H1 (cell line): Measurements from ENCODE around the gene NOX5. TPM values are rescaled to one million over a fixed set of nuclear protein-coding genes. Genes with fewer than 3 reads are reported as not detected.

Experiments
- CTCF ChIA-PET: fragments of 300-600 bp; sonication (Branson Sonifier 250); formaldehyde crosslinking; loops from one replicate; lab custom pipeline; 2021; ENCODE audit not compliant: partially characterized antibody; lab: Charles Lee
- POLR2A ChIA-PET: fragments of 300-600 bp; sonication (Branson Sonifier 250); formaldehyde crosslinking; loops from one replicate; lab custom pipeline; 2021; ENCODE audit warnings: inconsistent platforms; ENCODE audit not compliant: partially characterized antibody; lab: Charles Lee
- DNase-seq, 2 experiments: peaks; one replicate each; pipeline versions ENCODE4 v3.0.0 to v3.0.0-alpha.2; 2010 to 2022; ENCODE audit warnings: low spot score in 2 of 2, low read depth in 1 of 2, mixed read lengths in 1 of 2
- FAIRE-seq: peaks from 2 replicates; lab custom pipeline; 2011; peaks lifted over from hg19 to GRCh38; lab: Jason Lieb, UNC
- H2AFZ ChIP-seq: 2 replicates; pipeline ENCODE4 v1.8.1; 2012; ENCODE audit warnings: low read length, inconsistent platforms
- H2AK5ac ChIP-seq: 2 replicates; pipeline ENCODE4 v1.6.1; 2013; ENCODE audit warnings: low read depth, low read length
- H2BK120ac ChIP-seq: replicated peaks from 2 replicates; pipeline ENCODE3; 2013; ENCODE audit warnings: low read depth, low read length, inconsistent platforms
- H2BK12ac ChIP-seq: 2 replicates; pipeline ENCODE4 v1.6.1; 2013; ENCODE audit warnings: low read depth, low read length
- H2BK15ac ChIP-seq: 2 replicates; pipeline ENCODE4 v1.6.1; 2013; ENCODE audit warnings: low read length
- H2BK20ac ChIP-seq: 2 replicates; pipeline ENCODE4 v1.6.1; 2013; ENCODE audit warnings: low read length
- H2BK5ac ChIP-seq: 2 replicates; pipeline ENCODE4 v1.6.1; 2013; ENCODE audit warnings: low read depth, low read length
- H3K14ac ChIP-seq: 2 replicates; pipeline ENCODE4 v1.6.1; 2013; ENCODE audit warnings: inconsistent platforms; ENCODE audit not compliant: insufficient read length
- H3K18ac ChIP-seq: 2 replicates; pipeline ENCODE4 v1.6.1; 2013; ENCODE audit warnings: low read length; ENCODE audit errors: extremely low read depth
- H3K23ac ChIP-seq: 2 replicates; pipeline ENCODE4 v1.6.1; 2013; ENCODE audit warnings: inconsistent platforms; ENCODE audit not compliant: insufficient read length
- H3K23me2 ChIP-seq: 2 replicates; pipeline ENCODE4 v1.6.1; 2013; ENCODE audit warnings: low read depth, low read length
- H3K27ac ChIP-seq: 2 replicates; pipeline ENCODE4 v1.6.1; 2011; ENCODE audit warnings: low read depth, low read length, inconsistent platforms
- H3K27me3 ChIP-seq, 4 experiments: replicated peaks in 1 of 4; 1 replicate in 1 of 4; 2 replicates in 3 of 4; pipeline versions ENCODE4 v1.6.1 to v1.8.1; 2011 to 2013; ENCODE audit warnings: low read length in 3 of 4, mild to moderate bottlenecking in 3 of 4, inconsistent platforms in 2 of 4, mixed read lengths in 2 of 4, moderate library complexity in 1 of 4; ENCODE audit not compliant: control insufficient read depth in 3 of 4, insufficient read depth in 3 of 4; ENCODE audit errors: extremely low read depth in 1 of 4
- H3K36me3 ChIP-seq, 4 experiments: 2 replicates each; pipeline versions ENCODE4 v1.6.1 to v1.8.1; 2011 to 2013; ENCODE audit warnings: mild to moderate bottlenecking in 4 of 4, low read length in 3 of 4, moderate library complexity in 2 of 4, control low read depth in 1 of 4, inconsistent platforms in 1 of 4; ENCODE audit not compliant: insufficient read depth in 4 of 4, control insufficient read depth in 2 of 4
- H3K4ac ChIP-seq: replicated peaks from 2 replicates; pipeline ENCODE3; 2013; ENCODE audit warnings: low read length, low read depth, mixed read lengths, inconsistent platforms; ENCODE audit not compliant: insufficient read length
- H3K4me1 ChIP-seq, 4 experiments: replicated peaks in 1 of 4; 1 replicate in 1 of 4; 2 replicates in 3 of 4; pipeline versions ENCODE4 v1.6.1 to v1.8.1; 2011 to 2013; ENCODE audit warnings: low read length in 3 of 4, inconsistent platforms in 2 of 4, mixed read lengths in 1 of 4; ENCODE audit not compliant: insufficient read depth in 4 of 4, control insufficient read depth in 3 of 4
- H3K4me2 ChIP-seq, 2 experiments: 2 replicates each; pipeline versions ENCODE4 v1.6.1 to v1.8.1; 2011 to 2013; ENCODE audit warnings: low read depth in 2 of 2, low read length in 2 of 2, control low read depth in 1 of 2, inconsistent platforms in 1 of 2, mild to moderate bottlenecking in 1 of 2; ENCODE audit not compliant: insufficient read depth in 1 of 2
- H3K4me3 ChIP-seq, 4 experiments: fragments of 200-600, 300-600 bp in 1 of 4; sonication (generic), shearing (Covaris generic), sonication (Bioruptor Twin) in 1 of 4; 2 replicates each; pipeline versions ENCODE4 v1.5.1 to v1.8.1; 2011 to 2016; ENCODE audit warnings: low read length in 4 of 4, low read depth in 3 of 4, control low read depth in 2 of 4, inconsistent platforms in 2 of 4, mild to moderate bottlenecking in 2 of 4, mixed read lengths in 1 of 4, moderate library complexity in 1 of 4; ENCODE audit not compliant: insufficient read depth in 2 of 4; ENCODE audit errors: extremely low read depth in 1 of 4
- H3K56ac ChIP-seq: replicated peaks from 2 replicates; pipeline ENCODE3; 2013; ENCODE audit warnings: low read depth, mild to moderate bottlenecking, mixed read lengths, low read length, inconsistent platforms; ENCODE audit not compliant: insufficient read length
- H3K79me1 ChIP-seq: 2 replicates; pipeline ENCODE4 v1.6.1; 2013; ENCODE audit warnings: low read depth, low read length, control low read depth
- H3K79me2 ChIP-seq, 2 experiments: 2 replicates each; pipeline versions ENCODE4 v1.6.1 to v1.8.1; 2012 to 2013; ENCODE audit warnings: low read length in 2 of 2, mild to moderate bottlenecking in 2 of 2, inconsistent platforms in 1 of 2; ENCODE audit not compliant: insufficient read depth in 2 of 2, control insufficient read depth in 1 of 2
- H3K9ac ChIP-seq, 4 experiments: replicated peaks in 1 of 4; 1 replicate in 1 of 4; 2 replicates in 3 of 4; pipeline versions ENCODE4 v1.6.1 to v1.8.1; 2011 to 2013; ENCODE audit warnings: low read depth in 3 of 4, low read length in 3 of 4, control low read depth in 2 of 4, mild to moderate bottlenecking in 2 of 4, moderate library complexity in 2 of 4, inconsistent platforms in 1 of 4; ENCODE audit errors: extremely low read depth in 1 of 4
- H3K9me3 ChIP-seq, 2 experiments: 2 replicates each; pipeline versions ENCODE4 v1.6.1 to v1.8.1; 2012 to 2013; ENCODE audit warnings: mild to moderate bottlenecking in 2 of 2, moderate library complexity in 2 of 2, control low read depth in 1 of 2, inconsistent platforms in 1 of 2, low read depth in 1 of 2, low read length in 1 of 2, mixed read lengths in 1 of 2; ENCODE audit not compliant: insufficient read depth in 2 of 2
- H4K20me1 ChIP-seq, 2 experiments: replicated peaks in 1 of 2; 2 replicates each; pipeline versions ENCODE3 to v1.8.1; 2011 to 2013; ENCODE audit warnings: inconsistent platforms in 2 of 2, low read length in 2 of 2, mild to moderate bottlenecking in 1 of 2; ENCODE audit not compliant: insufficient read depth in 2 of 2, control insufficient read depth in 1 of 2
- H4K5ac ChIP-seq: 2 replicates; pipeline ENCODE4 v1.6.1; 2013; ENCODE audit warnings: low read length, low read depth, mixed read lengths, inconsistent platforms; ENCODE audit not compliant: insufficient read length
- H4K8ac ChIP-seq: 2 replicates; pipeline ENCODE4 v1.8.0; 2013; ENCODE audit warnings: mild to moderate bottlenecking, moderate library complexity, low read length, inconsistent platforms; ENCODE audit not compliant: insufficient read depth; ENCODE audit errors: extremely low read depth
- H4K91ac ChIP-seq: replicated peaks from 2 replicates; pipeline ENCODE3; 2013; ENCODE audit warnings: low read length, mixed read lengths, inconsistent platforms; ENCODE audit not compliant: insufficient read length
- CBX8 ChIP-seq: fragments of 300-800, 300-1000 bp; sonication (generic); IDR thresholded peaks from 2 replicates; pipeline ENCODE4 v1.7.1; 2016; ENCODE audit warnings: low read depth, low read length, borderline replicate concordance
- CHD2 ChIP-seq: IDR thresholded peaks from 2 replicates; pipeline ENCODE4 v1.6.1; 2012; ENCODE audit warnings: low read length, improper control_type of control experiment
- CTCF ChIP-seq, 3 experiments: IDR thresholded peaks; 1 replicate in 2 of 3; 2 replicates in 1 of 3; pipeline versions ENCODE4 v1.5.1 to v1.6.1; 2011; ENCODE audit warnings: low read length in 3 of 3, mild to moderate bottlenecking in 3 of 3, inconsistent platforms in 2 of 3, low read depth in 1 of 3, moderate library complexity in 1 of 3; ENCODE audit not compliant: insufficient read depth in 1 of 3; ENCODE audit errors: control extremely low read depth in 1 of 3
- KDM5A ChIP-seq: fragments of 200-600 bp; IDR thresholded peaks from 2 replicates; pipeline ENCODE4 v1.7.1; 2012; ENCODE audit warnings: mild to moderate bottlenecking, low read length, inconsistent platforms, mixed read lengths
- NANOG ChIP-seq: IDR thresholded peaks from 2 replicates; pipeline ENCODE4 v1.6.1; 2011; ENCODE audit warnings: low read length, low read depth, mild to moderate bottlenecking, inconsistent platforms; ENCODE audit not compliant: insufficient read depth, poor library complexity, severe bottlenecking
- NRF1 ChIP-seq: IDR thresholded peaks from 2 replicates; pipeline ENCODE4 v1.6.1; 2011; ENCODE audit warnings: mild to moderate bottlenecking, low read depth, low read length, improper control_type of control experiment
- RNF2 ChIP-seq: fragments of 200-900, 300-1000 bp; sonication (generic); IDR thresholded peaks from 2 replicates; pipeline ENCODE4 v1.7.1; 2016; ENCODE audit warnings: borderline replicate concordance, low read depth, mild to moderate bottlenecking, antibody characterized with exemption, low read length; ENCODE audit not compliant: poor library complexity, severe bottlenecking; ENCODE audit errors: missing control alignments
- RXRA ChIP-seq: IDR thresholded peaks from 2 replicates; pipeline ENCODE4 v1.6.1; 2011; ENCODE audit warnings: low read depth, mild to moderate bottlenecking, low read length, moderate library complexity; ENCODE audit not compliant: insufficient read depth
- SAP30 ChIP-seq: fragments of 300-600 bp; sonication (generic); IDR thresholded peaks from 2 replicates; pipeline ENCODE4 v1.7.1; 2012; ENCODE audit warnings: low read length, moderate library complexity, mild to moderate bottlenecking, inconsistent platforms; ENCODE audit not compliant: insufficient read depth, insufficient replicate concordance
- SP1 ChIP-seq: IDR thresholded peaks from 2 replicates; pipeline ENCODE4 v1.6.1; 2011; ENCODE audit warnings: low read depth, low read length
- TBP ChIP-seq: IDR thresholded peaks from 2 replicates; pipeline ENCODE4 v1.6.1; 2011; ENCODE audit warnings: low read depth, low read length, improper control_type of control experiment
- WGBS, 2 experiments: shearing (Covaris generic) in 1 of 2; methylation state at CpG; one replicate each; pipeline versions ENCODE4 v1.1.6 to v1.1.7; 2013 to 2015; ENCODE audit warnings: low lambda C conversion rate in 2 of 2, mixed read lengths in 2 of 2, inconsistent platforms in 1 of 2, low coverage in 1 of 2, missing lambda C conversion rate in 1 of 2; ENCODE audit not compliant: insufficient replicate concordance in 2 of 2, insufficient coverage in 1 of 2, insufficient read length in 1 of 2; ENCODE audit errors: extremely low coverage in 1 of 2, missing lambda C conversion rate in 1 of 2; 5-methylcytosine and 5-hydroxymethylcytosine counted together
- polyA plus RNA-seq, 7 experiments: library from polyadenylated mRNA; depleted of rRNA in 3 of 7; stranded (reverse) in 5 of 7; unstranded in 2 of 7; fragments of >200 nt in 5 of 7; fragments of 200-250 nt in 2 of 7; gene quantifications; 1 replicate in 5 of 7; 2 replicates in 1 of 7; 4 replicates in 1 of 7; pipeline versions ENCODE4 v1.2.1 to v1.2.3, GENCODE V29; 2011 to 2013; ENCODE audit warnings: missing spikeins in 2 of 7, mixed read lengths in 2 of 7
- total RNA-seq: library from RNA; stranded (reverse); fragmentation: NEBNext Ultra II Directional; extraction: Animal tissue kit (Norgen Biotek cat#: 25700); gene quantifications from 2 replicates; pipeline ENCODE4 v1.2.1, GENCODE V29; 2021

NOX5 gene
- total and polyA plus RNA-seq, 2 of the 8 experiments (the other 6 are each of a cell fraction or from before 2014, with no cell fraction given) = under 0.01 TPM; not detected in 1

- Histone ChIP-seq H4K8ac (no peak overlapping the region), H3K27ac (no peak overlapping the region), H4K91ac (no peak overlapping the region), H3K4ac (no peak overlapping the region), H2BK5ac (no peak overlapping the region), H2AK5ac (no peak overlapping the region), H3K4me2 (no peak overlapping the region), H3K23ac (no peak overlapping the region), H3K4me3 (no peak overlapping the region), H3K79me2 (no peaks in the 10 kb centered on the region), H4K20me1 (no peaks in the 10 kb centered on the region), H2BK120ac (no peak overlapping the region), H2BK20ac (no peak overlapping the region), H3K4me1 (peaks cover 0 to 2% (median 0%) of the 10 kb centered on the region in 4 experiments; a peak in 1 of 7 replicates), H2BK12ac (no peak overlapping the region), H3K9ac (no peak overlapping the region), H3K56ac (no peak overlapping the region), H3K18ac (no peak overlapping the region), H2AFZ (no peak overlapping the region), H3K14ac (no peak overlapping the region), H4K5ac (no peak overlapping the region), H3K23me2 (no peaks in the 10 kb centered on the region), H3K9me3 (no peaks in the 10 kb centered on the region), H3K79me1 (no peaks in the 10 kb centered on the region), H3K27me3 (peaks cover 0 to 8% (median 1%) of the 10 kb centered on the region in 4 experiments; a peak in 4 of 7 replicates), H2BK15ac (no peak overlapping the region), H3K36me3 (no peaks in the 10 kb centered on the region)
- WGBS, 2 experiments = 72% methylated on average over 4 of the region's 4 CpGs; no CpG with 5 or more reads in 1 of the 2 experiments
- FAIRE-seq (no peak), DNase-seq (no peak)
- POLR2A ChIA-PET = interaction anchor here (0.6 kb wide), 1 partner anchor 25 kb away, joined by 3 read pairs; no protein-coding TSS in a partner anchor
- CTCF ChIA-PET = interaction anchor here (1.0 to 3.7 kb wide), 12 partner anchors 8 to 243 kb away, joined by 3 to 19 read pairs (median 6); no protein-coding TSS in a partner anchor
- TF ChIP-seq NRF1 (no peak), KDM5A (no peak), RNF2 (no peak), TBP (no peak), CHD2 (no peak), CBX8 (no peak), RXRA (no peak), SP1 (no peak), CTCF (IDR thresholded peaks at IDR 0.05; ENCODE audit: control extremely low read depth in 1 of 3, insufficient read depth in 1 of 3, low read depth in 1 of 3, low read length in 3 of 3) (no peak), NANOG (no peak), SAP30 (no peak)
Observed at GRCh38 chr15:69034352-69034751, 19.9 kb downstream of the NOX5 start.
